ENCODE data around the gene PRAC2.

The PRAC2 gene

DNA sequence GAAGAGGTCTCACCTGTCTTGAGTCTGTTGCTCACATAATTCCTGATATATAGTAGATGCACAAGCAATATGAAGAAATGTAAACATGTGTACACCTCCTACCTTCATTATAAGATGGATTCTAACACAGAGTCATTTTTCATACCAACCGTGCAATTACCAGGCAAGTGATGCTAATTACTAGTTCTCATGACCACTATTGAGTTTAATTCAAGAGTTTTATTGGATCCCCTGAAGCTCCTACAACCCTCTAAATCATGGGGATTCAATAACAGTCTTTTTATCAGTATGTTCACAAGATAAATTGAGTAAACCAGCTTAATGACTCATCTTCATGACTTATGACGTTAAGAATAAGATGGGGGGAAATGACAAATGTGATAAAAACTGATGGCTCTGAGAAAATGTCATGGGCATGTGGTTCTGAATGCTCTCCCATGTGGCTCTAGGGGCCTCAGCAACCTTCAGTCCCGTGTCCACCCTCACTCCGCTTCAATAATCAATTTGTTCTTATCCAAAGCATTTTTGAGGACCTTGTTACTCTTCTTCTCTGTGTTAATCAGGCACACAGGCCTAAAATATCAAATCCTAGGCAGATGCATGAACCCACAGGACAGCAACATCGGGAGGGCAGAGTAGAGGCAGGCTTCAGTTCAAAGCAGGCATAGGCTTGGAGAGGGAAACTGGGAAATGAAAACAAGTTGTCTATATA lies 43.4 kb upstream of the PRAC2 start:
- no peak overlapping the region for H4K8ac ChIP-seq (ENCODE audit: low read depth, low read length)
- no peak overlapping the region for H3K23ac ChIP-seq (ENCODE audit: low read depth, low read length, poor library complexity)
- no peak overlapping the region for H3K9ac ChIP-seq (ENCODE audit: low read depth, low read length, poor library complexity)
- no peak overlapping the region for H2BK12ac ChIP-seq (ENCODE audit: low read length)
- H3K9me3 ChIP-seq (replicated peaks in 1 of 2; ENCODE audit: control insufficient read depth in 2 of 2, insufficient read depth in 1 of 2, low read depth in 1 of 2, low read length in 2 of 2) = no peaks in the 10 kb centered on the region
- no peaks in the 10 kb centered on the region for H3K79me1 ChIP-seq (ENCODE audit: low read depth, low read length)
- H3K36me3 ChIP-seq (replicated peaks in 1 of 2; ENCODE audit: control insufficient read depth in 2 of 2, insufficient read depth in 2 of 2, low read length in 2 of 2) = no peaks in the 10 kb centered on the region
- H2BK5ac ChIP-seq (ENCODE audit: low read length) = no peak overlapping the region
- no peaks in the 10 kb centered on the region for H3K4me1 ChIP-seq (ENCODE audit: control insufficient read depth in 2 of 2, insufficient read depth in 1 of 2, low read depth in 1 of 2, low read length in 2 of 2)
- no peak overlapping the region for H3K4me2 ChIP-seq (ENCODE audit: insufficient read depth, low read length, poor library complexity, severe bottlenecking)
- H3K27me3 ChIP-seq (ENCODE audit: control insufficient read depth in 3 of 3, insufficient read depth in 3 of 3, low read depth in 1 of 3, low read length in 3 of 3) = peaks cover 0 to 26% (median 19%) of the 10 kb centered on the region in 3 experiments
- H3K14ac ChIP-seq (ENCODE audit: low read length) = no peak overlapping the region
- H2AK5ac ChIP-seq (ENCODE audit: low read depth, low read length) = no peak overlapping the region
- no peak overlapping the region for H3K4me3 ChIP-seq (ENCODE audit: low read length in 2 of 2)
- no peak overlapping the region for H2BK15ac ChIP-seq (ENCODE audit: low read length)
- no peak overlapping the region for H2BK120ac ChIP-seq (ENCODE audit: low read depth, low read length)
- H4K91ac ChIP-seq (ENCODE audit: low read depth, low read length, poor library complexity) = no peak overlapping the region
- no peak overlapping the region for H3K18ac ChIP-seq (ENCODE audit: low read length)
- no peak for DNase-seq (ENCODE audit: low spot score)
- WGBS, 2 donors (ENCODE audit: extremely low coverage in 2 of 2, insufficient read length in 2 of 2, insufficient replicate concordance in 1 of 2) = no CpG with 5 or more reads among the region's 5 CpGs
- H2AFZ ChIP-seq (ENCODE audit: low read length) = no peak overlapping the region
- H3K27ac ChIP-seq (replicated peaks; ENCODE audit: low read length) = no peak overlapping the region
- no peak overlapping the region for H3K4ac ChIP-seq (ENCODE audit: low read length)

DNA sequence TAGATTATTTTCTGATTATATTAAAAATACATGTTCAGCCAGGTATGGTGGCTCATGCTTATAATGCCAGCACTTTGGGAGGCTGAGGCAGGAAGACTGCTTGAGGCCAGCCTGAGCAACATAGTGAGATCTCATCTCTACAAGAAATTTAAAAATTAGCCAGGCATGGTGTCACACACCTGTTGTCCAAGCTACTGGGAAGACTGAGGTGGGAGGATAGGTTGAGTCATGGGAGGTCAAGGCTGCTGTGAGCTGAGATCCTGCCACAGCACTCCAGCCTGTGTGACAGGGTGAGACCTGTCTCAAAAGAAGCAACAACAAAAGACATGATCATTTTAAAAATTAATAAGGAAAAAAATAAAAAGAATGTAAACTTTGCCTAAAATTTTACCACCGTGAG lies 41.4 kb upstream of the PRAC2 start:
- no peak overlapping the region for H4K91ac ChIP-seq (ENCODE audit: low read depth, low read length, poor library complexity)
- H3K4ac ChIP-seq (ENCODE audit: low read length) = no peak overlapping the region
- H3K18ac ChIP-seq (ENCODE audit: low read length) = no peak overlapping the region
- H2AK5ac ChIP-seq (ENCODE audit: low read depth, low read length) = no peak overlapping the region
- no peak overlapping the region for H4K8ac ChIP-seq (ENCODE audit: low read depth, low read length)
- H3K9me3 ChIP-seq (replicated peaks in 1 of 2; ENCODE audit: control insufficient read depth in 2 of 2, insufficient read depth in 1 of 2, low read depth in 1 of 2, low read length in 2 of 2) = no peaks in the 10 kb centered on the region
- no peak overlapping the region for H2BK5ac ChIP-seq (ENCODE audit: low read length)
- H3K36me3 ChIP-seq (replicated peaks in 1 of 2; ENCODE audit: control insufficient read depth in 2 of 2, insufficient read depth in 2 of 2, low read length in 2 of 2) = no peaks in the 10 kb centered on the region
- H3K9ac ChIP-seq (ENCODE audit: low read depth, low read length, poor library complexity) = no peak overlapping the region
- no peak overlapping the region for H2AFZ ChIP-seq (ENCODE audit: low read length)
- no peaks in the 10 kb centered on the region for H3K79me1 ChIP-seq (ENCODE audit: low read depth, low read length)
- H2BK15ac ChIP-seq (ENCODE audit: low read length) = no peak overlapping the region
- H3K23ac ChIP-seq (ENCODE audit: low read depth, low read length, poor library complexity) = no peak overlapping the region
- no peak overlapping the region for H3K14ac ChIP-seq (ENCODE audit: low read length)
- WGBS, 2 donors (ENCODE audit: extremely low coverage in 2 of 2, insufficient read length in 2 of 2, insufficient replicate concordance in 1 of 2) = no CpG with 5 or more reads among the region's 1 CpG
- H3K27ac ChIP-seq (replicated peaks; ENCODE audit: low read length) = no peak overlapping the region
- no peak overlapping the region for H3K4me2 ChIP-seq (ENCODE audit: insufficient read depth, low read length, poor library complexity, severe bottlenecking)
- no peak overlapping the region for H2BK12ac ChIP-seq (ENCODE audit: low read length)
- no peak for DNase-seq (ENCODE audit: low spot score)
- no peak overlapping the region for H2BK120ac ChIP-seq (ENCODE audit: low read depth, low read length)
- H3K4me3 ChIP-seq (ENCODE audit: low read length in 2 of 2) = no peak overlapping the region
- no peaks in the 10 kb centered on the region for H3K4me1 ChIP-seq (ENCODE audit: control insufficient read depth in 2 of 2, insufficient read depth in 1 of 2, low read depth in 1 of 2, low read length in 2 of 2)
- peaks cover 0 to 26% (median 17%) of the 10 kb centered on the region in 3 experiments for H3K27me3 ChIP-seq (ENCODE audit: control insufficient read depth in 3 of 3, insufficient read depth in 3 of 3, low read depth in 1 of 3, low read length in 3 of 3)

- H3K4me2 ChIP-seq (ENCODE audit: insufficient read depth, low read length, poor library complexity, severe bottlenecking) = no peak overlapping the region
- no peak overlapping the region for H2AK5ac ChIP-seq (ENCODE audit: low read depth, low read length)
- H3K27me3 ChIP-seq (ENCODE audit: control insufficient read depth in 3 of 3, insufficient read depth in 3 of 3, low read depth in 1 of 3, low read length in 3 of 3) = peaks cover 0 to 4% (median 0%) of the 10 kb centered on the region in 3 experiments
- H4K91ac ChIP-seq (ENCODE audit: low read depth, low read length, poor library complexity) = no peak overlapping the region
- H2AFZ ChIP-seq (ENCODE audit: low read length) = no peak overlapping the region
- no peak overlapping the region for H4K8ac ChIP-seq (ENCODE audit: low read depth, low read length)
- H3K9ac ChIP-seq (ENCODE audit: low read depth, low read length, poor library complexity) = no peak overlapping the region
- H3K27ac ChIP-seq (replicated peaks; ENCODE audit: low read length) = no peak overlapping the region
- H3K23ac ChIP-seq (ENCODE audit: low read depth, low read length, poor library complexity) = no peak overlapping the region
- no peak overlapping the region for H2BK12ac ChIP-seq (ENCODE audit: low read length)
- no peak overlapping the region for H2BK5ac ChIP-seq (ENCODE audit: low read length)
- no peak for DNase-seq (ENCODE audit: low spot score)
- H3K18ac ChIP-seq (ENCODE audit: low read length) = no peak overlapping the region
- H3K4ac ChIP-seq (ENCODE audit: low read length) = no peak overlapping the region
- H3K14ac ChIP-seq (ENCODE audit: low read length) = no peak overlapping the region
- no peak overlapping the region for H3K4me3 ChIP-seq (ENCODE audit: low read length in 2 of 2)
- H3K4me1 ChIP-seq (ENCODE audit: control insufficient read depth in 2 of 2, insufficient read depth in 1 of 2, low read depth in 1 of 2, low read length in 2 of 2) = no peaks in the 10 kb centered on the region
- H2BK120ac ChIP-seq (ENCODE audit: low read depth, low read length) = no peak overlapping the region
- no peaks in the 10 kb centered on the region for H3K36me3 ChIP-seq (replicated peaks in 1 of 2; ENCODE audit: control insufficient read depth in 2 of 2, insufficient read depth in 2 of 2, low read length in 2 of 2)
- no peaks in the 10 kb centered on the region for H3K9me3 ChIP-seq (replicated peaks in 1 of 2; ENCODE audit: control insufficient read depth in 2 of 2, insufficient read depth in 1 of 2, low read depth in 1 of 2, low read length in 2 of 2)
- no CpG with 5 or more reads among the region's 5 CpGs for whole genome bisulfite sequencing, 2 donors (ENCODE audit: extremely low coverage in 2 of 2, insufficient read length in 2 of 2, insufficient replicate concordance in 1 of 2)
- no peaks in the 10 kb centered on the region for H3K79me1 ChIP-seq (ENCODE audit: low read depth, low read length)
- H2BK15ac ChIP-seq (ENCODE audit: low read length) = no peak overlapping the region
Observed at GRCh38 chr17:48690655-48691054, 32.3 kb upstream of the PRAC2 start.

DNA sequence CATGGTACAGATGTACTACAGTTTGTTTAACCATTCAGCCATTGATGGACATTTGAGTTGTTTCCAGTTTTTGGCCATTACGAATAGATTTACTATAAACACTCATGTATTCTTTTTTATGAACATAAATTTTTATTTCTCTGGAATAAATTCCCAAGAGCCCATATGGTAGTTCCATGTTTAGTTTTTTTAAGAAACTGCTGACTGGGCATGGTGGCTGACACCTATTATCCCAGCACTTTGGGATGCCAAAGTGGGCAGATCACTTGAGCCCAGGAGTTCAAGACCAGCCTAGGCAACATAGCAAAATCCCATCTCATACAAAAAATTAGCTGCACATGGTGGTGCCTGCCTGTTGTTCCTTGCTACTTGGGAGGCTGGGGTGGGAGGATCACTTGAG lies 30.9 kb upstream of the PRAC2 start:
- no CpG with 5 or more reads among the region's 1 CpG for WGBS, 2 donors (ENCODE audit: extremely low coverage in 2 of 2, insufficient read length in 2 of 2, insufficient replicate concordance in 1 of 2)
- Histone ChIP-seq H3K4ac (ENCODE audit: low read length) (no peak overlapping the region), H3K9ac (ENCODE audit: low read depth, low read length, poor library complexity) (no peak overlapping the region), H3K4me2 (ENCODE audit: insufficient read depth, low read length, poor library complexity, severe bottlenecking) (no peak overlapping the region), H2BK120ac (ENCODE audit: low read depth, low read length) (no peak overlapping the region), H3K27me3 (ENCODE audit: control insufficient read depth in 3 of 3, insufficient read depth in 3 of 3, low read depth in 1 of 3, low read length in 3 of 3) (peaks cover 0 to 4% (median 0%) of the 10 kb centered on the region in 3 experiments), H3K23ac (ENCODE audit: low read depth, low read length, poor library complexity) (no peak overlapping the region), H3K4me3 (ENCODE audit: low read length in 2 of 2) (no peak overlapping the region), H2AFZ (ENCODE audit: low read length) (no peak overlapping the region), H3K79me1 (ENCODE audit: low read depth, low read length) (no peaks in the 10 kb centered on the region), H2BK15ac (ENCODE audit: low read length) (no peak overlapping the region), H3K36me3 (replicated peaks in 1 of 2; ENCODE audit: control insufficient read depth in 2 of 2, insufficient read depth in 2 of 2, low read length in 2 of 2) (no peaks in the 10 kb centered on the region), H2BK5ac (ENCODE audit: low read length) (no peak overlapping the region), H3K18ac (ENCODE audit: low read length) (no peak overlapping the region), H2BK12ac (ENCODE audit: low read length) (no peak overlapping the region), H3K9me3 (replicated peaks in 1 of 2; ENCODE audit: control insufficient read depth in 2 of 2, insufficient read depth in 1 of 2, low read depth in 1 of 2, low read length in 2 of 2) (no peaks in the 10 kb centered on the region), H3K27ac (replicated peaks; ENCODE audit: low read length) (no peak overlapping the region), H3K14ac (ENCODE audit: low read length) (no peak overlapping the region), H3K4me1 (ENCODE audit: control insufficient read depth in 2 of 2, insufficient read depth in 1 of 2, low read depth in 1 of 2, low read length in 2 of 2) (no peaks in the 10 kb centered on the region), H2AK5ac (ENCODE audit: low read depth, low read length) (no peak overlapping the region), H4K91ac (ENCODE audit: low read depth, low read length, poor library complexity) (no peak overlapping the region), H4K8ac (ENCODE audit: low read depth, low read length) (no peak overlapping the region)
- no peak for DNase-seq (ENCODE audit: low spot score)
